Tibial nerve (tissue), 4 donors: ENCODE measurements around the gene DGLUCY.

Source experiments
- EP300 ChIP-seq, 2 donors: sonication (generic); formaldehyde crosslinking; IDR thresholded peaks; one replicate each; pipeline ENCODE4 v1.6.1; 2017; ENCODE audit warnings: antibody characterized with exemption in 2 of 2, mild to moderate bottlenecking in 1 of 2
- POLR2A ChIP-seq, 2 donors: fragments of 450-650 bp; IDR thresholded peaks; one replicate each; pipeline ENCODE4 v1.6.1; 2017; ENCODE audit warnings: antibody characterized with exemption in 2 of 2, mild to moderate bottlenecking in 2 of 2, moderate library complexity in 2 of 2
- TF ChIP-seq, protein P1 (sequence below), 5 experiments: fragments of 200-600 bp in 3 of 5; fragments of 450-650 bp in 2 of 5; sonication (generic) in 3 of 5; IDR thresholded peaks; one replicate each; pipeline ENCODE4 v1.5.1; 2016 to 2019; ENCODE audit warnings: antibody characterized with exemption in 5 of 5, mild to moderate bottlenecking in 3 of 5, moderate library complexity in 2 of 5

DNA sequence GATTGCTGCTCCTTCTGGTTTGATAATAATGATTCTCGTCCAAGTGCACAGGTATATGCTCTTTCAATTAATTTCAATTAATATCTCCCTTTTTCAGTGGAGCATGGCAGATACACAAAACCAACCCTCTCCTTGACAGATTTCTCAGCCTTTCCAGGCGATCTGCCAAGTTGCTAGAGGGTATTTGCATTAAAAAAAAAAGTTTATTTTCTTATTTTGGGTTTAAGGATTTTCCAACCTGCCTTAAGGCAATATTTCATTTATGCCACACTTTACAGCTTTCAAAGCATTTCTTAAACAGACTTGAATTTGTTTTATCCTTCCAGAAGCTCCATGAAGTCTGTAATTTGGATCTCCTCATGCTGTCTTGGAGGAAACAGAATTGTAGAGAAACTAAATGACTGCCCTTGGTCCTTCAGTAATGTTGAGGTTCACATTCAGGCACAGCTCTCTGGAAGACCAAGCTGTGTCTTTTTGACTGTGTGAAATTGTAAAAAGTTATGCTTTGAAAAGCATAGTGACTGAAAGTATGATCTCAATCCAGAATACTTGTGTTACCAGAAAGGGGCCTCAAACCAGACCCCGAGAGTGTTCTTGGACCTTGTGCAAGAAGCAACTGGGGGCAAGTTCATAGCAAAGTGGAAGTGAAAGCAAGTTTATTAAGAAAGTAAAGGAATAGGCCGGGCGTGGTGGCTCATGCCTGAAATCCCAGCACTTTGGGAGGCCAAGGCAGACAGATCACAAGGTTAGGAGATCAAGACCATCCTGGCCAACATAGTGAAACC, 2.3 kb downstream of the DGLUCY start:
- TF ChIP-seq POLR2A (IDR thresholded peaks at IDR 0.05) (no peak), EP300 (IDR thresholded peaks at IDR 0.05) (no peak)
- TF ChIP-seq, protein P1, sequence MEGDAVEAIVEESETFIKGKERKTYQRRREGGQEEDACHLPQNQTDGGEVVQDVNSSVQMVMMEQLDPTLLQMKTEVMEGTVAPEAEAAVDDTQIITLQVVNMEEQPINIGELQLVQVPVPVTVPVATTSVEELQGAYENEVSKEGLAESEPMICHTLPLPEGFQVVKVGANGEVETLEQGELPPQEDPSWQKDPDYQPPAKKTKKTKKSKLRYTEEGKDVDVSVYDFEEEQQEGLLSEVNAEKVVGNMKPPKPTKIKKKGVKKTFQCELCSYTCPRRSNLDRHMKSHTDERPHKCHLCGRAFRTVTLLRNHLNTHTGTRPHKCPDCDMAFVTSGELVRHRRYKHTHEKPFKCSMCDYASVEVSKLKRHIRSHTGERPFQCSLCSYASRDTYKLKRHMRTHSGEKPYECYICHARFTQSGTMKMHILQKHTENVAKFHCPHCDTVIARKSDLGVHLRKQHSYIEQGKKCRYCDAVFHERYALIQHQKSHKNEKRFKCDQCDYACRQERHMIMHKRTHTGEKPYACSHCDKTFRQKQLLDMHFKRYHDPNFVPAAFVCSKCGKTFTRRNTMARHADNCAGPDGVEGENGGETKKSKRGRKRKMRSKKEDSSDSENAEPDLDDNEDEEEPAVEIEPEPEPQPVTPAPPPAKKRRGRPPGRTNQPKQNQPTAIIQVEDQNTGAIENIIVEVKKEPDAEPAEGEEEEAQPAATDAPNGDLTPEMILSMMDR (IDR thresholded peaks at IDR 0.05), result no peak
